Astrocyte (in vitro differentiated cells and primary cell): ENCODE measurements around the gene STAC2. TPM values are rescaled to one million over a fixed set of nuclear protein-coding genes. Genes with fewer than 3 reads are reported as not detected.

Experiments
- total RNA-seq: library from RNA; stranded (reverse); gene quantifications from 2 replicates; pipeline ENCODE4 v1.2.1, GENCODE V29; 2021

The STAC2 gene
- total RNA-seq, 1 donor from 2014 or later, result not detected

Other genes with a start within 250 kb of the STAC2 start
- 8.9 and 13.8 TPM in 2 replicates for gene PLXDC1, start 74.3 kb downstream of the STAC2 start, total RNA-seq
- not detected in 2 replicates for gene ARL5C, start 59.8 kb downstream of the STAC2 start, total RNA-seq
- gene CACNB1, start 28.3 kb downstream of the STAC2 start, total RNA-seq, result 16.6 and 16.9 TPM in 2 replicates
- gene RPL19, start 25.7 kb downstream of the STAC2 start, total RNA-seq, result 1,346 and 1,451 TPM in 2 replicates
- gene FBXL20, start 175.7 kb upstream of the STAC2 start, total RNA-seq, result 18.3 and 21.6 TPM in 2 replicates
- gene MED1, start 225.3 kb upstream of the STAC2 start, total RNA-seq, result 43.8 and 46.6 TPM in 2 replicates
- 55.7 and 56.6 TPM in 2 replicates for gene CDK12, start 235.5 kb upstream of the STAC2 start, total RNA-seq